NCI-H2196 (cell line): Measurements from ENCODE around the gene MTA2.

ENCODE experiments used
- DNase-seq: peaks from one replicate; lab custom pipeline; 2025; ENCODE audit not compliant: unreplicated experiment; lab: John Stamatoyannopoulos, UW

The MTA2 gene

GRCh38 chr11:62547691-62548281 is 53.9 kb downstream of the MTA2 start:
- no peak for DNase-seq

DNA sequence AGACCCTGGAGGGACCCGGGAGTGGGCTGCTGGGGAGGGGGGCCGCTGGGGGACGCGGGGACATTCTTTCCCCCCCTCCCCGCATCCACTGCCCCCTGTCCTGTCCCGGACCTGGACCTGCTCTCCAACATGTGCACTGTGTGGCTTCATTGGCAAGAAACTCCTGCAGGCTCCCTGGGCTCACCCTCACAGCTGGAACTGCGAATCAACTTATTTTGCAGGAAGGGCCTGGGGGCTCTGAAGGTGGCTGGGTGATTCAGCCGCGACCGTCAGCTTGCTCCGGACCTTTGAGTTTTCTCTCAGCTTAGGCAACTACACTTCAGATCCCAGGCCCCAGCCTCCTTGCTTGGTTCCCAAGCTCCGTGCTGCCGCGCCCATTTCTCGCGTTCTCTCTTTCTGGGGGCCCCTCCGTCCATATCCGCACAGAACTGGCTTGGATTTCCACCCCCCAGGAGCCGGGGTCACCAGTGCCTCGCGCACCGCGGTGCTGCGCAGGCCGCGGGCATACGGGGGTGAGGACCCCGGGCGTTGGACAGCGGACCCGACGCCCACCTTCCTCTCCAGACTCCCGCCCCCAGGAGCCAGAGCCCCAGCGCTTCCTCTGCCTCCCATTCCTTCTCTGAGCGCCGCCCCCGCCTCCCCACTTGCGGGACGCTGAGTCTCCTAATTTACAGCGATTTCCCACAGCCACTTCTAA is 54.6 kb downstream of the MTA2 start:
- DNase-seq = no peak

DNA sequence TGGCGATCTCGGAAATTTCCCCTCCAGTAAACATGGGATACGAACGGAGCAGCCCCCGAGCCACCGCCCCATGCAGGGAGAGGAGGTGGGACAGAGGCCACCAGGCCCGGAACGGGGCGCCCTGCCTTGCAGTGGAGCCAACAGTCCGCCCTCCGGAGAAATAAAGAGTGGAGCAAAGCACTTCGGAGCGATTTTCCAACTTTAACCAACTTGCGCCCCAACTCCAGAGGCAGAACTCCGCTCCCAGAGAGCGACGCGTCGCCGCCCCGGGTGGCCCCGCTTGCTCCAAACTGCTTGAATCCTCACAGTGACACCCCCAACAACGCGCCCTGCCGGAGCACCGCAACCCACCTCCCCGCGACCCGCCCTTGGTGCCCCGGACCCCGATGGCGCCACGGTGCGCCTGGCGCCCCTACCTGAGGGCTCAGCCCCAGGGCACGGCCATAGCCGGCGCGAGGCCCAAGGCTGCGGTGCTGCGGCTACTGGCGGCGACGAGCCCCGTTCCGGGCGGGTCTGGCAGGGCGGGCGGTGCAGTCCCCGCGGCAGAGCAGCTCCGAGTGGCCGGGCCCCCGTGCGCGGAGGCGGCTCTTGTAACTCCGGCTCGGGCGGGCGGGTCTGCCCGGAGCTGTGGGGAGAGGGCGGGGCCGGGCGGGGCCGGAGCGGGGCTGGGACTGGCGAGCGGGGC is 55.3 kb downstream of the MTA2 start, which contains the start of gene AHNAK:
AHNAK (minus strand) TSS at position 563 of the 685 bp plus-strand sequence. CDS start 10,708 bp downstream, outside the sequence.
- DNase-seq = no peak

DNA sequence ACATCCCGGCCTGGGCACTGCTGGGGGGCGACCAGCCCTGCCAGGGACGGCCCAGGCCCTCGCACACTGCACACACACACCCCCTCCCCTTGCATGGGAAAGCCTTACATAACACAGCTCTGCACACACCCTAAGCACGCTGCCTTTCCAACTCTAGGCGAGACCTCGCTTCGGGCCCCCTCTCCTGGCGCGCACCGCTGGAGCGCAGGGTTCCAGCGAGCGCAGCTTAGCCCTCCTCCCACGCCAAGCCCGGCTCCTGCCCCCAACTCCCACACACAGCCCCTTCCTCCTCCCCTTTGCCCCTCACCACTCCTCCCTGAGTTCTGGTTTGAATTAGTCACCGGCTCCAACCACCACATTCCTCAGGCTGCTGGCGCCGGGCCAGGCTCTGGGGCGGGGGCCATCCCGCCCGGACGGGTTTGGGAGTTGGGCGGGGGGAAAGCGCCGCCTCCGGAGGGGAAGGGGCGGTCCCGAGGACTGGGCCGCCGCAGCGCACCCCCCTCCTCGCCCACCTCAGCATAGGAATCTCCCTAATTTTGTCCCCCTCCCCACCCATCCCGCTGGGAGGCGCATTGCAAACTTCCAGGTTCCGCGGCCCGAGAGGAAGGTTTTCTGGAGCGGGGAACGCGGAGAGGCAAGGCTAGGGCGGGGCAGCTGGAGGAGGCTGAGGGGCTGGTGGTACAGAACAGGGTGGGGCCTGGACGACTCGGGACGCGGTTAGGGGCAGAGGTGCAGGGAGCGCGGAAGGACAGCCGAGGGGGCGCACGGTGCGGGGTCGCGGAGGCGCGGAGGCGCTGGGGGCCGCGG is 56.0 kb downstream of the MTA2 start:
- DNase-seq = peak; percentile 20

GRCh38 chr11:62544581-62545436 is 56.9 kb downstream of the MTA2 start:
- no peak for DNase-seq

- no peak for DNase-seq
These were observed 57.8 kb downstream of the MTA2 start for GRCh38 chr11:62543680-62544444.
